DMS114 treated with DMSO at 0.1 percent for 48 hours (cell line): ENCODE results near the gene ANKUB1.

Source experiments
- DNase-seq: peaks from one replicate; lab custom pipeline; 2025; ENCODE audit not compliant: unreplicated experiment; lab: John Stamatoyannopoulos, UW

Gene ANKUB1

DNA sequence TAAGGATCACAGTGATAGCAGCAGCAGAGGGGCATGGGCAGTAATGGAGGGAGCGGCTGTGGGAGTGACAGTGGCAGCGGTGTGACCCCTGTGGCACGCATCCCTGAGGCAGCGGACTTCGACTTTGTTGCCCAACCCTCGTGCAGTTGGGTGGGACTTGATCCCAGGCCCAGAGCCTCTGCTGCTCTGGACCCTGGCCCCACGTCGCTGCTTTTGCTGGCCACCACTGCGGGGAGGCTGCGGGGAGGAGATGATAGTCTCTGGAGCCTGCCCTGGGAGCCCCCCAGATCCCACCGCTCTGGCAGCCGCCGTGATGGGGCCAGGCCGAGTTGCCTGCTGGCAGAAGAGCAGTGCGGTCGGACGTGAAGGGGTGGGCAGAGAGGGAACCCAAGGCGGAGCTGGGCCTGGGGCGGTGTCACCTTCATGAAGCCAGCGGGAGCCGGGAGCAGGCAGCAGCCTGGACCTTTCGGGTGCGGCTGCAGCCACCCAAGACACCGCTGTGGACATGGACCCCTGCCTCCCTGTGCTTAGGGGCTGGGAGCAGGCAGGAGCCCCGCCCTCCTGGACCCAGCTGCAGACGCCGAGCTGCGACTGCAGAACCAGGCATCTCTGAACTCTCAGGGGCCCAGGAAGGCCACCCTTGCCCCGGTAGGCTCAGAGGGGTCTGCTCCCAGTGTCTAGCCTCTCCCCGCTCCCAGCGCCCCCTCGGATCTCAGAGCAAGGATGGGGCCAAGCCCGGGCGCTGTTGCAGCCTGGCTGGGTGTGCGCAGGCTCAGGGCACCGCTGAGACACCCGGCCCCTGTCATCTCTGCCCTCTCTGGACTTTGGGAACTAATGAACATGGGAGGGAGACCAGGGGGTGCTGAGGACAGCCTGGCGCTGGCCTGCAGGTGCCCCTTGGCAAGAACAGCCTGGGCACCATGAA, 78.4 kb downstream of the ANKUB1 start:
- DNase-seq = no peak
